DMS53 treated with DMSO at 0.1 percent for 48 hours (cell line): Measurements from ENCODE around the gene PIF1.
"Not testable (repeated sequence)": the region's sequence is repeated elsewhere in the genome, so short reads cannot be mapped to it uniquely, and the experiment has no call there.

Experiments used
- DNase-seq: peaks from one replicate; lab custom pipeline; 2025; ENCODE audit not compliant: unreplicated experiment; lab: John Stamatoyannopoulos, UW

The PIF1 gene

DNA sequence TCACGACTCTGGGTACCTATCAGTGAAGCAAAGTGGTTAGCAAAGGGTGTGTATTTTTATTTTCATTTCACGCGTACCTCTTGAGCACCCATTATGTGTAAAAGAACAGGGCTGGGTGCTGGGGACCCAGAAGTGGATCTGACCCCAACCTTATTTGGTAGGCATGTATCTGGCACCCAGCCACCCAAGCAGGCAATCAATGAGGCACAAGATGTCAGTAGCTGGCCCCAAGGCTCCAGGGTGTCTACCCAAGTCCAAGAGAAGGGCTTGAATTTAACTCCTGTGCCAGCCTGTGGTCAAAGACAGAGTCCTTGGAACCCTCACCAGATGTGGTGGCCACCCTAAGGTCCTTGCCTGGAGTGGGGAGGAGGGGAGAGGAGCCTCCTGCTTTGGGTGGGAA is 22.0 kb upstream of the PIF1 start:
- DNase-seq, result no peak

DNA sequence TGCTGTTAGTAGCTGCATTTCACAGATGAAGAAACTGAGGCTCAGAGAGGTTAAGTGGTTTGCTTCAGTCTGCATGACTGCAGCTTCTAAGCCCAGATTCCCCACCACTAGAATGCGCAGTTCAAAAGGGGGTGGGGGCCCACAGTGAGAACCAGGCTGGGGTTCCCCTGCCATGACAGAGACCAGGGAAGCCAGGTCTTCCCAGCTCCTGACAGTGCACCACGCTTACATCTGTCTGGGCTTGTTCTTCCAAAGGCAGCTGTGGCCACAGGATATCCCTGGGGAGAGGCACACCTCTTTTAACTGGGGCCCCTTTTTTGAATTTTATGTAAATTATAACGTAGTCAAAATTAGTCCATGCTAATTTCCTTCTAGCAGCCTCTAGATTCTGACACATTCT is 21.6 kb upstream of the PIF1 start:
- no peak for DNase-seq

DNA sequence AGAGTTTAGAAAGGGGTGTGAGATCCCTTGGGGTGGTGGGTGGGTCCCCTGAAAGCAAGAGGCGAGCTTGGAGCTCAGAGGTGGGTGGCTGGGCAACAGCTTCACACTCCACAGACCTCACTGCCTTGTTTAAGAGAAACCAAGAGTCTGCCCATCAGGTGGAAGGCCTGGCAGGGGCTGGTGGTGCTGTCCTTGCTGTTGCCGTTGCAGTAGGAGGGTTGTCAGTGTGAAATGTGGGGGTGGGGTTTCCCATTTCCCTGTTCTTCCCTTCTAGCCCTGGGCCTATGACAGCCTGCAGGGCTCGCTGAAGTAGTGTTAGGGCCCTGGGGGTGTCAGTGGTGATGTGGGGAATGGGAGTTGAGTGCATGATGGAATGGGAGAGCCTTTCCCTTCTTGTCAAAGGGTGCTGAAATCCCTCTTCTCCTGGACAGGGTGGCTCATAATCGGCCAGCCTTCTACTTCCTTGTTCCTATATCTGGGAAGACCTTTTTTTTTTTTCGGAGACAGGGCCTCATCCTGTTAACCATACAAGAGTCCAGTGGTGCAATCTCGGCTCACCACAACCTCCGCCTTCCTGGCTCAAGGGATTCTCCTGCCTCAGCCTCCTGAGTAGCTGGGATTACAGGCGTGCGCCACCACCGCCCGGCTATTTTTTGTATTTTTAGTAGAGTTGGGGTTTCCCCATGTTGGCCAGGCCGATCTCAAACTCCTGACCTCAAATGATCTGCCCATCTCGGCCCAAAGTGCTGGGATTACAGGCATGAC is 20.6 kb upstream of the PIF1 start:
- DNase-seq, result no peak

DNA sequence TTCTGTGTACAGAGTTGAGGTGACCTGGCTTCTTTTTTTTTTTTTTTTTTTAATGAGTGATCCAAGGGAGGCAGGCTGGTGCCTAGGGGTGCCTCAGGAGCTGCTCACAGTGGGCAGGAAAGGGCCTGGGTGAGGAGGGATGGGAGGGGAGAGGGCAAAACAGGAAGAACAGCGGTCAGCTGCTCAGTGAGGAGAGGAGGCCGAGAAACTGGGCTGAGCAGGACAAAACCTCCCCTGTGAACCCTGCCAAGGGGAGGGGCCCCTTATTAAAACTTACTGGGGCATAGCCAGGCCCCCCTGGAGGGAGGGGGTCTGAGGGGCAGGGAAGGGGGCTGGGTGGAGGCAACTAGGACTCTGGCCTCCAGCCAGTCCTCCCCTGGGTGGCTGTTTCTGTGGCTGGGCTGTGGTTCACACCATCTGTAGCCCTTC is 19.8 kb upstream of the PIF1 start:
- no peak for DNase-seq

DNA sequence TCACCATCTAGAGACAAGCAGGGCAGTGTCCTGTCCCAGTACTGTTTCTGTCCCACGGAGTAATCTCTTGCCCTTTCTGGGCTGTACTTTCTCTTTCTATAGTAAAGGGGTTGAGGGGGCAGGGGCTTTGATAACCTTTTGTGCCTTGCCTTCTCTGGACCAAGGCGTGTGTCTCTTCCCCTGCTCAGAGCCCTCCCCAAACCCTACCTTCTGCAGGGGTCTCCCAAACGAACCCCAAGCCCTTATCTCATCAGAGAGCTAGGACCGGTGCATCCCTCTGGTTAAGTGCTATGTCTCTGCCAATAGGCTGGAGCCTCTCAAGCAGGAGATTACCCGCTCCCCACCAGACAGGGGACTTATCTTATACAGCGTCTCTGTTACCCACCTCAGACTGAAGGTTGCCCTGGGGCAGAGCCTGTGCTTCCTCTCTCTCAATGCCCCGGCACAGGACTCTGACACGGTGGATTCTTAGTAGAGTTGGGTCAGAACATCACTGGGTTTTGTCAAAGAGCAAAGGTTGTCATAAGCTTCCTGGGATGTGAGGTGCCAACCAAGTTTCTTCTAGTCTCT is 19.2 kb upstream of the PIF1 start:
- DNase-seq, result no peak

DNA sequence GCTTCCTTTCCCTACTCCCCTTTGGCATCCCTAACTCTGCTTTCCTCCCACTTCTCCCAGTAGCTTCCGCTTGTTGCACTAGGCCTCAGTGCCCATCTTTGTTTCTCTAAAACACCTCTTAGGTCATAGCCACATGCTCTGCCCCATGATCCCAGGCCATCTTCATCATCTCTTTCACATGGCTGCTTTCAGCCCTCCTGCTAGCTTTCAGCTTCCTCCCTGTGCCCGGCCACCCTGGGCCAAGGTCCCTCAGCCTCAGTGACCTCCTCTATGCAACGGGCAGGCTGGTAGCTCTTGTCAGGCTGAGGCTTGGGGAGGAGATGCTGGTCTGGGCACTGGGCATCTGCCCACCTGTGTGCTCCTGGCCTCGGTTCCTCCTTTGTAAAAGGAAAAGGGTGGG is 18.5 kb upstream of the PIF1 start:
- DNase-seq, result no peak

DNA sequence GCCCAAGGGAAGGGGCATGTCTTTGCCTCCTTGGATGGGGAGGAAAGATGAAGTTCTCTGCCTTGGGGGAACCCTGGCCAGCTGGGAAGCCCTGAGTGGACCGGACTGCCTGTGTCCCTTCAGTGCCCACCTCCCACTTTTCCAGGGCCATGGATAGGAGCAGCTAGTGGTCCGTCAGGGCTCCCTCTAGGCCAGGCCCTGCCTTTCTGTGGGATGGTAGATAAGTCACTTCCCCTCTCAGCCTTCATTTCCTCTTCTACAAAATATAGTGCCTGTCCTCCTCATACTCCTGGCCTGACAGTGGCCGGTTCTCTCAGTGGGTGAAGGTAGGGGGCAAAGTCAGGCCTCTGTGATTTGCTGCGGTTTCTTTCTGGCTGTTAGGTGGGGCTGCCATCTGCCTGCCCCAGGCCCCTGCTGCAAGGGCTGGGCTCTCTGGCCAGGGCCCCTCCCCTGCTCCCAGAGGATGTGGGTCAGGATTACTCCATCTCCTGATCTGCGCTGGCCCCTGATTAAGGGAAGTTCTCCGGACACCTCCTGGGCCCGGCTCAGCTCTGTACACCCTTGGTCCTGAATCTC is 17.6 kb upstream of the PIF1 start:
- no peak for DNase-seq

DNA sequence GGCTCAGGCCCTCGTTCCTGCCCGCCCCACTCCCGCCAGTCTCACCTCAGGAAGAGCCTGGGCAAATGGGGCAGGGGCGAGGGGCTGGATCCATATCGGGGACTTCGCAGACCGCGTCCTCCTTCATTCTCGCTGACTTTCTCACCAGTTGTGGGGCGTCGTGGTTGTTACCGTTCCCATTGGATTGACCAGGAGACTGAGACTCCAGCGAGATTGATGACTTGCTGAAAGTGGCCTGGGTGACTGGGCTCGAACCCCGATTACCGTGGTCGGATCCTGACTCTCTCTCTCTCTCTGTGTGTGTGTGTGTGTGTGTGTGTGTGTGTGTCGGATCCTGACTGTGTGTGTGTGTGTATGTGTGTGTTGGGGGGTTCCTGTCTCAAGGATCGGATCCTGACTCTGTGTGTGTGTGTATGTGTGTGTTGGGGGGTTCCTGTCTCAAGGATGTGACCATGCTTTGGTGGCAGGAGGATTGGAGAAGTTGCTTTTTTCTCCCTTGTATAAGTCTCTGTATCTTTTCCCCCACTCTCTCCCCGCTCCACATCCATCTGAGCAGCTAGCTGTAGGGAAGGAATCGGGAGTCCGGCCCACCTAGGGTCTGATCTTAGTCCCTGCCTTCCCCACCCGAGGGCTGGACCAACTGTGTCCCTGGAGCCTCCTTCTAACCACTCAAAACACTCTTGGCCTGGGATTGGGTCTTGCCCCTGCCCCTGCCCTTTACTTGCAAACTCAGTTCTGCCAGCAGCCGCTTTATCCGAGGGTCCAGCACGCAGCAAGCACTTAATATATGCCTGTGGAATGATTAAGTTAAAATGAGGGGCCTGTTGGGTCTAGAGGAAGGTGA is 16.9 kb upstream of the PIF1 start:
- no peak for DNase-seq

DNA sequence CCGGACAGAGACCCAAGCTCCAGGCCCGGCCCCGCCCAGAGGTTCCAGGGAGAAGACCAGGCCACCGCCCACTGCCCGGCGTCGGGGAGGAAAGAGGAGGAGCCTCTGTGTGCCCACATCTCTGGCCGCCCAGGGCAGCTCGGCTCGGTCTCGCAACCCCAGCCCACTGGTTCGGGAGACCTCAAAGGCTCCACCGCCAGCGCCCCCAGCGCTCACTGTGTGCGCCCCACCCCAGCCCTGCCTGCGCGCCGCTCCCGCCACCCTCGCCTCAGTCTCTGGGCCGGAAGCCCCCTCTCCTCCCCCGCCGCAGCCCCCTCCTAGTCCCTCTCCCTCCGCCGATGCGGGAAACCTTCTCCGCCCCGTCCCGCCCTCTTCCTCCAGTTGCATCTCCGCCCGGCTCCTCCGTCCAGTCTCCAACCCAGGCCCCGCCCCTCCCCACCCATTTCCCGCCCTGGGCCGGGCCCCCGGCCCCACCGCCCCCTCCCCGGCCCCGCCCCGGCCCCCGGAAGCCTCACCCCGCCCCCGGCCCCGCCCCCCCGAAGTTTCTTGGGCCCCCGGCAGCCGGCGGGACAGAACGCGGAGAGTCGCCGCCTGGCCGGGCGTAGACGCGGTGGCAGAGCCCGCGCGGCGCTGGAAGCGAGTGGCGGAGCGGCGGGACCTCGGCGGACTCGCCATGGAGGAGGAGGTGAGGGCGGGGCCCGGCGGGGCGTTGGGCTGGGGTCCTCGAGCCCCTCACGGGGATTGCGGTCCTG is 16.1 kb upstream of the PIF1 start, which contains the start of gene PLEKHO2:
Gene PLEKHO2 (plus strand): TSS at position 572 of the 752 bp plus-strand sequence. CDS start 102 bp downstream, at position 674.
- DNase-seq, result peak; percentile 58

DNA sequence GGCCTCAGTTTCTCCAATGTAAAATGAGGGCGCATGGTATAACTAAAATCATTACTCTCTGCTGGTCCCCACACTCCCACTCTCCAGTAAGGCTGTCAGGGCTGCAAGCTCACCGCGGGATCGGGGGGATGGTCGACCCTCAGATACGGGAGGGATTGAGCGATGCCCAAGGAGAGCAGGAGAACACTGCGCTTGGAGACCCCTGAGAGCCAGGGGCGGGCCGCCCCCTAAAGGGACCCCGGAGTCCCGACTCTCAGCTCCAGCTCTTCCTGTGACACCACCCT is 15.6 kb upstream of the PIF1 start:
- DNase-seq, result no peak

DNA sequence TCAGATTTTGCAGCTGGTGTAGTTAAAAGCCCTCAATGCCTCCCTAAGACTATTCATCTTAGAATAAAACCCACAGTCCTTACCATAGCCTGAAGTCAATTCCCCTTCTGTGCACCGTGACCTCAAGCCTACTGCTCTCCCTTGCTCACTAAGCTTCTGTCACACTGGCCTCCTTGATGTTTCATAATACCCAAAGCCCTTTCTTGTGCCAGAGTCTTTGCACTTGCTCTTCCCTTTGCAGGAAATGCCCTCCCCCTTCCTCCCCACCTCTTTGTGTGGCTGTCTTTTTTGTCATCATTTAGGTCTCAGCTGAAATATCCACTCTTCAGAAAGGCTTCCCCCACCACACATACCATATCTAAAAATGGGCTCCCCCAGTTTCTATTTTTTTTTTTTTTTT is 12.1 kb upstream of the PIF1 start:
- DNase-seq, result no peak

DNA sequence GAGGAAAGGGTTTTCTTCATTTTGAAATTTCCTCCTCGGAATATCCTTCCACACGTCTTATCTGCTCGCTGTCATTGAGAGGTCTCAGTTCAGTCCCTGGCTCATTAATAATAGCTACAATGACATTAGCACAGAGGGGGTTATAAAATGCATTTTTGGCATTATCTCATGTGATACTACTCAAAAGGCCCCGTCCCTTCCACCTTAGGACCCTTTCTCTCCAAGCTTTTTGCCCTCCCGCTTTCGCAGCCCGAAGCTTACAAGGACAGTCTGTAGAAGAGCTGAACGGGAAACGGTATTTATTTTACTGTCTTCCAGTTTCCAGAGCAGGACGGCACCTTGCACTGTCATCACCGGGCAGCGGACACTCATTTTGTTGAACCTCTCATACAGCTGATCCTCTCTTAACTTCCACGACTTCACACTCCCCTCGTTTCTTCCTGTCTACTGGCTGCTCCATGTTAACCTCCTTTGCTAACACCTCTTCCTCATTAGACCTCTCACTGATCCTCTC is 10.6 kb upstream of the PIF1 start:
- DNase-seq, result no peak

DNA sequence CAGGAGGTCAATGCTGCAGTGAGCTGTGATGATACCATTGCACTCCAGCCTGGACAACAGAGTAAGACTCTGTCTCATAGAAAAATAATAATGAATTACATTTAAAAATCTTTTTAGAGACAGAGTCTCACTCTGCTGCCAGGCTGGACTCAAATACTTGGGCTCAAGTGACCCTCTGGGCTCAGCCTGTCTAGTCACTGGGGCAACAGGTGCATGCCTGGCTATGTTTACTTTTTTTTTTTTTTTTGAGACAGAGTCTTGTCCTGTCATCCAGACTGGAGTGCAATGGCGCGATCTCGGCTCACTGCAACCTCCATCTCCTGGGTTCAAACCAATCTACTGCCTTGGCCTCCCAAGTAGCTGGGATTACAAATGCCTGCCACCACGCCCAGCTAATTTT is 8.2 kb upstream of the PIF1 start:
- DNase-seq, result no peak

DNA sequence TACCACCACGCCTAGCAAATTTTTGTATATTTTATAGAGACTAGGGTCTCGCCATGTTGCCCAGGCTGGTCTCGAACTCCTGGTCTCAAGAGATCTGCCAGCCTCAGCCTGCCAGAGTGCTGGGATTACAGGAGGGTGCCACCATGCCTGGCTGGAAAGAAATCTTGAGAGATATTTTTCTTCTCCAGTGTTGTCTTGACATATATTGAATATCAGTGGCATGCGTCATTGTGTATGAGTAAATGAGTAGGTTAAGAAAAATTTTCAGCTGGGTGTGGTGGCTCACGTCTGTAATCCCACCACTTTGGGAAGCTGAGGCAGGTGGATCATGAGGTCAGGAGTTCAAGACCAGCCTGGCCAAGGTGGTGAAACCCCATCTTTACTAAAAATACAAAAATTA is 3.5 kb upstream of the PIF1 start:
- DNase-seq, result no peak

DNA sequence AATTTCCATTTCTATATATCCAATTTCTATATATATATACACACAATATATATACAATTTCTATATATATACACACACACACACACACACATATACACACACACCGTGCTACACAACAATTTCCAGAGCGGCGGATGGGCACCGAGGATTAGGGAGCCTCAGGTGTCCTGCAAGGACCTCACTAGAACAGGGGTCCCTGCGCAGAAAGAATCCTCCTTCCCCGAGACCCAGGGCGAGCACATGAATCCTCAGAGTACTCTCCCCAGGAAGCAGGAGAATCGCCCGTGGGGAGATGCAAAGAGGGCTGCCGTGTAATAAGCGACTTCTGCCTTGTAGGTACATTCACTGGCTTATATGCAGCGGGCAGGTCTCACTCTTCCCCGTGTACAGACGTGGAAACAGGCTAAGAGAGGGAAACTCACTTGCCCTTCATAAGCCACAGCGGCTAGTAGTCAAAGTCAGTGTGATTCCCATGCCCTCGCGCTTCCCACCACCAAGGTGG is 467 bp downstream of the PIF1 start:
- no peak for DNase-seq

DNA sequence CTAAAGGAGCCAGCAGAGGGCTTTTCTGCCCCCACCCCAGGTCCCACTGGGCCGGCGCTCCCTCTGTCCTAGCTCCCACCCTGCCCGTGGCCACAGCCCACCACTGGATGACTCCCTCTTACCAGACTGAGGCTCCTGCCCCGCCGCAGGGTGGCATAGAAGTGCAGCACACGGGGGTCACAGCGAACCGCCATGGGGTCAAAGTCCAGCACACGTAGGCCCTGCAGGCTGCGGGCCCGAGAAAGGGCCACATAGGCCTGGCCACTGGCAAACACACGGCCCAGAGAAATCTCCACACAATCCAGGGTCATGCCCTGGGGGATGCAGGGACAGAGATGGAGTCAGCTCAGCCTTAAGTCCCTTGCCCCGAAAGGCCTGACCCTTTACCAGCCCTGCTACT is 9.0 kb downstream of the PIF1 start:
- DNase-seq, result no peak

DNA sequence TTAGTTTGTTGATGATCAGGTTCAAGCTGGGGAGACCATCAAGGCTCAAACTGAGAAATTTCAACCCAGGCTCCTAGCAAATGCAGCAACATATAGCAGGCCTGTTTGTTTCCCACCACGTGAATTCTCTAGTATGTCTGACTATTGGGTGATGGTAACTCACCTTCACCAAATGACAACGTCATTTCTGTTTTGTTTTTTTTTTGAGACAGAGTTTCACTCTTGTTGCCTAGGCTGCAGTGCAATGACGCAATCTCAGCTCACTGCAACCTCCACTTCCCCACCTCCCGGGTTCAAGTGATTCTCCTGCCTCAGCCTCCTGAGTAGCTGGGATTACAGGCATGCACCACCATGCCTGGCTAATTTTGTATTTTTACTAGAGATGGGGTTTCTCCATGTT is 10.5 kb downstream of the PIF1 start:
- DNase-seq, result not testable (repeated sequence)

DNA sequence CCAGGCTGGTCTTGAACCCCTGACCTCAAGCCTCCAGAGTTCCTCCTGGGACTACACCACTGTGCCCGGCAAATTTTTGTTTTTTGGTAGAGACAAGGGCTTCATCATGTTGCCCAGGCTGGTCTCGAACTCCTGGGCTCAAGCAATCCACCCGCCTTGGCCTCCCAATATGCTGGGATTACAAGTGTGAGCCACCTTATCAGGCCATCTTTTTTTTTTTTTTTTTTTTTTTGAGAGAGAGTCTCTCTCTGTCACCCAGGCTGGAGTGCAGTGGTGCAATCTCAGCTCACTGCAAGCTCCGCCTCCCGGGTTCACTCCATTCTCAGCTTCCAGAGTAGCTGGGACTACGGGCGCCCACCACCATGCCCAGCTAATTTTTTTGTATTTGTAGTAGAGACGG is 11.2 kb downstream of the PIF1 start:
- not testable (repeated sequence) for DNase-seq

DNA sequence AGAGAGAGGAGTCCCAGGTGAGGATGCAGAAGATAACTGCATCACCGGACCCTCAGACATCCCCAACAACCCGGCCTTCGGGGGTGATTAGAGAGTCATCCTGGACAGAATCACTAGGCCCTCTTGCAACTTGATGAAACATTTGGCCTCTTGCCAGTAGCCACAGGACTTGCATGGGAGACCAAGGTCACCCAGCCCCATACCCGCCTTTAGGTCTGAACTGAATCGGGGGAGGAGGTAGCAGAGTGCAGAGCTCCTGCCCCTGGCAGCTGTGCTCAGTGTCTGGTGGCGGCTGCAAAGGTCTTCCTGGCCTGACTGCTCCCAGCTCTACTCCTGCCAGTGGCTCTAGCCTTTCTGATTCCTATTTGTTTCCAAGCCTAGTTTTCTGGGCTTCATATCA is 12.4 kb downstream of the PIF1 start:
- DNase-seq, result no peak

DNA sequence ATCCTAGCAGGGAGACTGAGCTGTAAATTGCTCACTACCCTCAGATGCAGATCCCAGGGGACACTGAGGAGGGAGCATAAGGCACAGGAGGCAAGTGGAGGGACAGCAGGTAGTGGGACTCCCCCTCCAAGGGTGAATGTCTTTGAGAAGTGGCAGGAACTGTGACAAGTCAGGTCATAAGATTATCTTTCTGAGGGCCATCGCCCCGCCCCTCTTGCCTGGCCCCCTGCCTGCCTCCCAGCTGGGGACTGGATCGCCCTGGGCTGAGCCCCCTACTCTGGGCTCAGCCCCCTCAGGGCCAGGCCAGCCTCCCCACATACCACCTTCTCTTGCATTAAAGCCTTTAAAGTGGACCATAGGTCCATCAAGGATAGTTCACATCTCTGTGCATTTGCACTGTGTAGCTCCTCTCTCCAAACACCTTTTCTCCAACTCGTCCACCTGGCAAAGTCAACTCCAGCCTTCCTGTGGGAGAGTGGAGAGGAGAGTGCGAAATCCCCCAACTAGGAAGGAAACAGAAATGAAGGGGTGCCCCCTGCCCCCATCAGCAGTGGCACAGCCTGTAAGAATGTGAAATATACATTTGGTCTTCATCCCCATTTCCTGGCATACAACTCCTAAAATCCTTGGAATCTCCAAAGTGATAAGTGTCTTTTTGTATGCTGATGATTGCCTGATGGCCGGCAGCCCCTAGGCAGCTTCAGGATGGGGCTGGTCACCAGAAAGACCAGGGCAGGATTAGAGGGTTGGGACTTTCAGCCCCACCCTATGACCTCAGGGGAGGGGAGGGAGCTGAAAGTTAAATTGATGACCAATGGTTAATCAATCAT is 14.7 kb downstream of the PIF1 start:
- no peak for DNase-seq
